Colonic mucosa (tissue), 4 donors: ENCODE measurements around the gene PROM2. TPM values are rescaled to one million over a fixed set of nuclear protein-coding genes. Genes with fewer than 3 reads are reported as not detected.

Experiments
- DNase-seq: peaks from one replicate; pipeline ENCODE4 v3.0.0-alpha.2; 2020
- H3K27ac ChIP-seq: fragments of 200-600 bp; one replicate; pipeline ENCODE4 v1.8.0; 2021
- H3K27me3 ChIP-seq: fragments of 200-600 bp; one replicate; pipeline ENCODE4 v1.8.0; 2021
- H3K36me3 ChIP-seq: fragments of 200-600 bp; one replicate; pipeline ENCODE4 v1.8.0; 2021
- H3K4me1 ChIP-seq: fragments of 200-600 bp; one replicate; pipeline ENCODE4 v1.8.0; 2021; ENCODE audit warnings: mild to moderate bottlenecking
- H3K4me3 ChIP-seq: fragments of 200-600 bp; one replicate; pipeline ENCODE4 v1.8.0; 2021
- H3K9ac ChIP-seq, 2 donors: one replicate each; pipeline ENCODE4 v1.7.0; 2013; ENCODE audit warnings: control low read depth in 2 of 2, low read depth in 2 of 2, low read length in 2 of 2
- H3K9me3 ChIP-seq: fragments of 200-600 bp; one replicate; pipeline ENCODE4 v1.8.0; 2021
- intact Hi-C: fragments of 100-400 bp; cut with DNase I; formaldehyde crosslinking; loops from one replicate; pipeline ENCODE4 v1.14.1; 2022
- total RNA-seq, 2 donors: library from RNA; stranded (reverse); fragmentation: NEBNext Ultra II Directional in 1 of 2; extraction: Animal tissue kit (Norgen Biotek cat#: 25700) in 1 of 2; gene quantifications; one replicate each; pipeline ENCODE4 v1.2.1, GENCODE V29; 2021
- TF ChIP-seq, protein P1 (sequence below): fragments of 200-600 bp; IDR thresholded peaks from one replicate; pipeline ENCODE4 v1.8.0; 2022; ENCODE audit warnings: antibody characterized with exemption, mild to moderate bottlenecking
- donor health status: healthy.
- donor health status: DM: no; HTN: no; CAD: no.
- donor health status: DM: no; HTN: no; CAD: no.

Gene PROM2
- total RNA-seq, 2 donors from 2014 or later: 27.4 to 63.4 TPM

DNA sequence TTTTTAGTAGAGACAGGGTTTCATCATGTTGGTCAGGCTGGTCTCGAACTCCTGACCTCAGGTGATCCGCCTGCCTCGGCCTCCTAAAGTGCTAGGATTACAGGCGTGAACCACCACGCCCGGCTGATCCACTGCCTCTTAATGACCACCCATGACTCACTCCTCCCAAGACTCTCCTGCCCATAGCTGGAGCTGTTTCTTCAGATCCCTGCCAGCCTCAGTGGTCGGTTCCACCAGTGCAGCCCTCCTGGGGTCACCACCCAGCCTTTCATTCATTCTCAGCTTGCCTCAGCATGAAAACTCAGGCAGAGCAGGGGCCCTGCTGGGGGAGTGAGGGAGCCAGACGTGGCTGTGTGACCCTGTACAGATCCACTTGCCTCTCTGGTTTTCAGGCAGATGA is 35.4 kb downstream of the PROM2 start:
- intact Hi-C loops: no loop called here

DNA sequence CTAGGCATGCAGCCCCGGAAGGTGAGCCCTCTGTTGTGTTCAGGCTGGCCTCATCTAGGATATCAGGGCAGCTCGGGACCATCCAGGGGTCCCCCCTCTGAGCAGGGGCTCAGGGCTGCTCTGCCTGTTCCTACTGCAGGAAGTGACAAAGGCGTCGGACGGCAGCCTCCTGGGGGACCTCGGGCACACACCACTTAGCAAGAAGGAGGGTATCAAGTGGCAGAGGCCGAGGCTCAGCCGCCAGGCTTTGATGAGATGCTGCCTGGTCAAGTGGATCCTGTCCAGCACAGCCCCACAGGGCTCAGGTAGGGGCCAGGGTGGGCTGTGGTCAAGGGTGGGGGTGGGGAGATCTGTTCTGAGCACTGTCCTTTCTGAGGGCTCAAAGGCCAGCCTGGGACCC is 36.0 kb downstream of the PROM2 start:
- no peak overlapping the region for H3K27ac ChIP-seq
- TF ChIP-seq, protein P1, sequence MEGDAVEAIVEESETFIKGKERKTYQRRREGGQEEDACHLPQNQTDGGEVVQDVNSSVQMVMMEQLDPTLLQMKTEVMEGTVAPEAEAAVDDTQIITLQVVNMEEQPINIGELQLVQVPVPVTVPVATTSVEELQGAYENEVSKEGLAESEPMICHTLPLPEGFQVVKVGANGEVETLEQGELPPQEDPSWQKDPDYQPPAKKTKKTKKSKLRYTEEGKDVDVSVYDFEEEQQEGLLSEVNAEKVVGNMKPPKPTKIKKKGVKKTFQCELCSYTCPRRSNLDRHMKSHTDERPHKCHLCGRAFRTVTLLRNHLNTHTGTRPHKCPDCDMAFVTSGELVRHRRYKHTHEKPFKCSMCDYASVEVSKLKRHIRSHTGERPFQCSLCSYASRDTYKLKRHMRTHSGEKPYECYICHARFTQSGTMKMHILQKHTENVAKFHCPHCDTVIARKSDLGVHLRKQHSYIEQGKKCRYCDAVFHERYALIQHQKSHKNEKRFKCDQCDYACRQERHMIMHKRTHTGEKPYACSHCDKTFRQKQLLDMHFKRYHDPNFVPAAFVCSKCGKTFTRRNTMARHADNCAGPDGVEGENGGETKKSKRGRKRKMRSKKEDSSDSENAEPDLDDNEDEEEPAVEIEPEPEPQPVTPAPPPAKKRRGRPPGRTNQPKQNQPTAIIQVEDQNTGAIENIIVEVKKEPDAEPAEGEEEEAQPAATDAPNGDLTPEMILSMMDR: no peak
- H3K9ac ChIP-seq: no peak overlapping the region
- no peaks in the 10 kb centered on the region for H3K9me3 ChIP-seq
- H3K36me3 ChIP-seq: no peaks in the 10 kb centered on the region
- no peaks in the 10 kb centered on the region for H3K4me1 ChIP-seq
- intact Hi-C loops: no loop called here
- H3K4me3 ChIP-seq: no peak overlapping the region
- no peaks in the 10 kb centered on the region for H3K27me3 ChIP-seq
- no peak for DNase-seq

More for the DNA sequence above, 35.4 kb downstream of the PROM2 start:
- Histone ChIP-seq H3K27me3 (no peaks in the 10 kb centered on the region), H3K36me3 (no peaks in the 10 kb centered on the region), H3K27ac (no peak overlapping the region), H3K4me1 (no peaks in the 10 kb centered on the region), H3K4me3 (no peak overlapping the region), H3K9me3 (no peaks in the 10 kb centered on the region), H3K9ac (no peak overlapping the region)
- TF ChIP-seq, protein P1: no peak
- DNase-seq: no peak

DNA sequence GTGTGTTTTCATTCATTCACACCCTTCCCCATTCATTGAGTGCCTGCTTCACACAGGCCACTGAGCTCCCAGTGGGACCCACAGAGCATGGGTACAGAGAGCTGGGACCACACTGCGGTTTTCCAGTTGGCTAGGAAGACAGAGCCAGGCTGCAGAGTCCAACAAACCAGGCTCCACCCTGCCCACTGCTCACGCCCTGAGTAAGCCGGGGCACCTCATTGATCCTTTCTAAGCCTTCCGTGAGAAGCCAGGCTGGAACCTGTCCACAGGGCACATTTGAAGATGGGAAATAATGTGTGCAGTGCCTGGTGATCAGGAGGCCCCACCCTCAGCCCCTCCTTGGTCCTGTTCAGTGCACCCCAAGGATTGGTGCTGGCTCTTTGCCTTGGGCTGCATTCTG is 36.4 kb downstream of the PROM2 start:
- intact Hi-C loops: no loop called here
- DNase-seq: no peak

DNA sequence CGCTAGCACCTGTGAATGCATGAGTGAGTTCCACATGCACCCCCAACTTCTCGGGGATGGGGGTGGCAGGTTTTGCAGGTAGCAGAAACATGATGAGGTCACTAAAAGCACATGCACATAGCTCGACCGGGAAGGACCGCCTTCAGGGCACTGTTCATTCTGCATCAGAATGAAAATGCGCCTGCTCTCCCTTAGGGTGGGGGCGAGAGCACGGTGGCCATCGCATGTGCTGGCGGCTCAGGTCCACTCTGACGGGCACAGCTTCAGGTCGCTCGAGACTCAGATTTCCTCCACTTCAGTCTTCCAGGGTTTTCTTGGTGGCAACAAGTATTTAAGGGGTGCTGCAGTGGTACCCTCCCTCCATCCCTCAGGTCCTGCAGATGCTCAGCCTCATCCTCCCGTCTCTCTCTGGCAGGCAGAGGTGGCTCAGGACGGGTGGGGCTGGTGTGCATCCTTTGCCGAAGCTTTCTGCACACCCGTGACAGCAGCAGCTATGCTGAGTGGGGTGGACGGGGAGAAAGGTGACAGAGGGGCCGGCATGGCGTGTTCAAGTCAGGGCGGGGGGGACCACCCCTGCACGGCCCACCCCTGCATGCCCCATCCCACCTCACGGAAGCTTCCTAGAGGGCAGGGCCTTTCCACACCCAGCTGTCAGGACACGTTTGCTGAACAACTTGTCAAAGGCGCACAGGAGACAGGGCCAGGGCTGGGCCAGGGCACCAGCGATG is 37.7 kb downstream of the PROM2 start:
- no peak overlapping the region for H3K4me3 ChIP-seq
- H3K27ac ChIP-seq: no peak overlapping the region
- TF ChIP-seq, protein P1: no peak
- H3K27me3 ChIP-seq: no peaks in the 10 kb centered on the region
- no peak for DNase-seq
- no peak overlapping the region for H3K9ac ChIP-seq
- H3K4me1 ChIP-seq: no peaks in the 10 kb centered on the region
- H3K36me3 ChIP-seq: no peaks in the 10 kb centered on the region
- no peaks in the 10 kb centered on the region for H3K9me3 ChIP-seq
- intact Hi-C loops: no loop called here

More for the DNA sequence above, 36.4 kb downstream of the PROM2 start:
- Histone ChIP-seq H3K9ac (no peak overlapping the region), H3K9me3 (no peaks in the 10 kb centered on the region), H3K36me3 (no peaks in the 10 kb centered on the region), H3K4me1 (no peaks in the 10 kb centered on the region), H3K4me3 (no peak overlapping the region), H3K27me3 (no peaks in the 10 kb centered on the region), H3K27ac (no peak overlapping the region)
- TF ChIP-seq, protein P1: no peak

DNA sequence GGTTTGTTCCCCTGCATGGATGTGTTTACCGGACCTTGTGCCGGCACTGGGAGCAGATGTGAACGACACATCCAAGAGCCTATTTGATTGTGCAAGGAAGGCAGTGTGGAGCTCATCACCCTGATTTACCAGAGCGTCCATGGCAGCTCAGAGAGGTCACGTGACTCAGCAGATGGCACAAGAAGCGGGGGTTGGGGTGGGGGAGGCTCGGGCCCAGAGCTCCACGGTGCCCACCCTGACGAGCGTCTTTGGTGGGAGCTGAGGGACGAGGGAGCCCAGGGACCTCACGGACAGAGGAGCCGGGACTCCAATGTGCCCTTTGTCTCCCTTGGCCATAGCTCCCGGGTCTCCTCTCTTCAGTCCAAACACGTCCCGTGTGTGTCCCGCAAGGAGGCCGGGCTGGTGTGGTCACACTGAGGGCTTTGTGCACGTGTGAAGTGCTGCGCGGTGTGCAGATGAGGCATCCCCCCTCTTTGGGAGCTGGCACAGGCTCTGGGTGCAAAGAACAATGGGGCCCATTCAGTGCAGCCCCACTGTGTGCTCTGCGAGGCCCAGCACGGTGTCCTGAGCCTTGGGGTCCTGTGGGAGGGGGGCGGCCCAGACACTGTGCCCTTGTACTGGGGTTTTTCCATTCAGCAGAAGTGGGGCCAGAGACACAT is 38.4 kb downstream of the PROM2 start:
- intact Hi-C loops: no loop called here
- Histone ChIP-seq H3K9ac (no peak overlapping the region), H3K36me3 (no peaks in the 10 kb centered on the region), H3K27me3 (no peaks in the 10 kb centered on the region), H3K27ac (no peak overlapping the region), H3K4me3 (no peak overlapping the region), H3K9me3 (no peaks in the 10 kb centered on the region), H3K4me1 (no peaks in the 10 kb centered on the region)
- TF ChIP-seq, protein P1: no peak
- no peak for DNase-seq
